ENCODE measurements around the gene IL17F. TPM values are rescaled to one million over a fixed set of nuclear protein-coding genes. Genes with fewer than 3 reads are reported as not detected.

Gene IL17F
- total and polyA plus RNA-seq, 2 experiments from 2014 or later: not detected

DNA sequence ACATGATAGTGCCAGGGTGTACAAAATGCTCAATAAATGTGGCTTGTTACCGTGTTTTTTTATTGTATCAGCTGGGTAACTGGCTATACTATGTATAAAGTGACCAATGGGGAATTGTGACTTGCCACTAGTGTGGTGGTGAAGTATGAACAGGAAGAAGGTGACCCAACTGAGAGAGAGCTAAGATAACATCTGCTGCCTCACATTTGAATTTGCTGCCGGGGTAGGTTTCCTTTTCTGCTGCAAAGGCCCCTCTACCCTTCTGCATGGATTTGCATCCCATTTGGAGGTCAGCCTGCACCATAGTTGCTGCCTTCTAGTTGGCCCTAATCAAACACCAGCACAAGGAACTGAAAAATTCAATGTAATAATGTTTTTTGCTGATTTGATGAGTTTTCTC is 34.1 kb downstream of the IL17F start (continued):
- TF ChIP-seq, protein P1, sequence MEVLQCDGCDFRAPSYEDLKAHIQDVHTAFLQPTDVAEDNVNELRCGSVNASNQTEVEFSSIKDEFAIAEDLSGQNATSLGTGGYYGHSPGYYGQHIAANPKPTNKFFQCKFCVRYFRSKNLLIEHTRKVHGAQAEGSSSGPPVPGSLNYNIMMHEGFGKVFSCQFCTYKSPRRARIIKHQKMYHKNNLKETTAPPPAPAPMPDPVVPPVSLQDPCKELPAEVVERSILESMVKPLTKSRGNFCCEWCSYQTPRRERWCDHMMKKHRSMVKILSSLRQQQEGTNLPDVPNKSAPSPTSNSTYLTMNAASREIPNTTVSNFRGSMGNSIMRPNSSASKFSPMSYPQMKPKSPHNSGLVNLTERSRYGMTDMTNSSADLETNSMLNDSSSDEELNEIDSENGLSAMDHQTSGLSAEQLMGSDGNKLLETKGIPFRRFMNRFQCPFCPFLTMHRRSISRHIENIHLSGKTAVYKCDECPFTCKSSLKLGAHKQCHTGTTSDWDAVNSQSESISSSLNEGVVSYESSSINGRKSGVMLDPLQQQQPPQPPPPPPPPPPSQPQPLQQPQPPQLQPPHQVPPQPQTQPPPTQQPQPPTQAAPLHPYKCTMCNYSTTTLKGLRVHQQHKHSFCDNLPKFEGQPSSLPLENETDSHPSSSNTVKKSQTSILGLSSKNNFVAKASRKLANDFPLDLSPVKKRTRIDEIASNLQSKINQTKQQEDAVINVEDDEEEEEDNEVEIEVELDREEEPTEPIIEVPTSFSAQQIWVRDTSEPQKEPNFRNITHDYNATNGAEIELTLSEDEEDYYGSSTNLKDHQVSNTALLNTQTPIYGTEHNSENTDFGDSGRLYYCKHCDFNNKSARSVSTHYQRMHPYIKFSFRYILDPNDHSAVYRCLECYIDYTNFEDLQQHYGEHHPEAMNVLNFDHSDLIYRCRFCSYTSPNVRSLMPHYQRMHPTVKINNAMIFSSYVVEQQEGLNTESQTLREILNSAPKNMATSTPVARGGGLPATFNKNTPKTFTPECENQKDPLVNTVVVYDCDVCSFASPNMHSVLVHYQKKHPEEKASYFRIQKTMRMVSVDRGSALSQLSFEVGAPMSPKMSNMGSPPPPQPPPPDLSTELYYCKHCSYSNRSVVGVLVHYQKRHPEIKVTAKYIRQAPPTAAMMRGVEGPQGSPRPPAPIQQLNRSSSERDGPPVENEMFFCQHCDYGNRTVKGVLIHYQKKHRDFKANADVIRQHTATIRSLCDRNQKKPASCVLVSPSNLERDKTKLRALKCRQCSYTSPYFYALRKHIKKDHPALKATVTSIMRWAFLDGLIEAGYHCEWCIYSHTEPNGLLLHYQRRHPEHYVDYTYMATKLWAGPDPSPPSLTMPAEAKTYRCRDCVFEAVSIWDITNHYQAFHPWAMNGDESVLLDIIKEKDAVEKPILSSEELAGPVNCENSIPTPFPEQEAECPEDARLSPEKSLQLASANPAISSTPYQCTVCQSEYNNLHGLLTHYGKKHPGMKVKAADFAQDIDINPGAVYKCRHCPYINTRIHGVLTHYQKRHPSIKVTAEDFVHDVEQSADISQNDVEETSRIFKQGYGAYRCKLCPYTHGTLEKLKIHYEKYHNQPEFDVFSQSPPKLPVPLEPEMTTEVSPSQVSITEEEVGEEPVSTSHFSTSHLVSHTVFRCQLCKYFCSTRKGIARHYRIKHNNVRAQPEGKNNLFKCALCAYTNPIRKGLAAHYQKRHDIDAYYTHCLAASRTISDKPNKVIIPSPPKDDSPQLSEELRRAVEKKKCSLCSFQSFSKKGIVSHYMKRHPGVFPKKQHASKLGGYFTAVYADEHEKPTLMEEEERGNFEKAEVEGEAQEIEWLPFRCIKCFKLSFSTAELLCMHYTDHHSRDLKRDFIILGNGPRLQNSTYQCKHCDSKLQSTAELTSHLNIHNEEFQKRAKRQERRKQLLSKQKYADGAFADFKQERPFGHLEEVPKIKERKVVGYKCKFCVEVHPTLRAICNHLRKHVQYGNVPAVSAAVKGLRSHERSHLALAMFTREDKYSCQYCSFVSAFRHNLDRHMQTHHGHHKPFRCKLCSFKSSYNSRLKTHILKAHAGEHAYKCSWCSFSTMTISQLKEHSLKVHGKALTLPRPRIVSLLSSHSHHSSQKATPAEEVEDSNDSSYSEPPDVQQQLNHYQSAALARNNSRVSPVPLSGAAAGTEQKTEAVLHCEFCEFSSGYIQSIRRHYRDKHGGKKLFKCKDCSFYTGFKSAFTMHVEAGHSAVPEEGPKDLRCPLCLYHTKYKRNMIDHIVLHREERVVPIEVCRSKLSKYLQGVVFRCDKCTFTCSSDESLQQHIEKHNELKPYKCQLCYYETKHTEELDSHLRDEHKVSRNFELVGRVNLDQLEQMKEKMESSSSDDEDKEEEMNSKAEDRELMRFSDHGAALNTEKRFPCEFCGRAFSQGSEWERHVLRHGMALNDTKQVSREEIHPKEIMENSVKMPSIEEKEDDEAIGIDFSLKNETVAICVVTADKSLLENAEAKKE (CRISPR knock-in tag; IDR thresholded peaks at IDR 0.05): no peak
- TF ChIP-seq ZNF114 (CRISPR knock-in tag; IDR thresholded peaks at IDR 0.05): no peak

DNA sequence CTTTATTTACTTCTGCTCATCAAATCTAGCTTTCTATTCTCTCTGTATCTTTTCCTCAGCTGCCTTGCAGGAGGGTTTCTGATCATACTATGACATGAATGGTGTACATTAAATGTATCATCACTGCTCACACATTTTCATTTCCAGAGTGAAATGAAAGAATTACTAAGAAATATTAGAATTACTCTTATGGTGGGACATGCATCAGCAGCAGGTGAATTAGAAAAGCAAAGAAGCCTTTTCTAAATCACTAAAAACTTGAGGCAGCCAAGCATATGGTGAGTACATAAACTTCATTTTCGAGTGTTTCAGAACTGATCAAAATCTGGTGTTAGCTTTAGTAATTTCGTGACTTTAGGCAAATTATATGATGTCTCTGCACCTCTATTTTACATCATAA is 34.5 kb downstream of the IL17F start:
- ATAC-seq (no peak), DNase-seq (ENCODE audit: low spot score) (no peak)
- Histone ChIP-seq H3K79me2 (replicated peaks; ENCODE audit: insufficient read depth) (no peaks in the 10 kb centered on the region), H3K4me3 (no peak overlapping the region), H2AFZ (no peak overlapping the region), H3F3A (replicated peaks; ENCODE audit: low read depth) (no peaks in the 10 kb centered on the region), H3K9me2 (ENCODE audit: insufficient read depth) (0 out of 2 replicates have a peak, but pooled peaks cover 6% of the 10 kb centered on the region), H3K27ac (ENCODE audit: low read depth) (no peak overlapping the region), H4K20me1 (replicated peaks; ENCODE audit: insufficient read depth) (no peaks in the 10 kb centered on the region), H3K27me3 (ENCODE audit: insufficient read depth) (no peaks in the 10 kb centered on the region), H3K4me2 (no peak overlapping the region), H3K4me1 (ENCODE audit: insufficient read depth) (0 out of 2 replicates have a peak, but pooled peaks cover 9% of the 10 kb centered on the region), H3K36me3 (ENCODE audit: insufficient read depth) (no peaks in the 10 kb centered on the region; the same call in 1 of the 2 replicates)
- H3K4me3 Mint-ChIP-seq: no peak overlapping the region
- H3K36me3 Mint-ChIP-seq (ENCODE audit: low read depth): no peaks in the 10 kb centered on the region
- peaks cover 8% of the 10 kb centered on the region; the same call in 2 of the 3 replicates for H3K4me1 Mint-ChIP-seq
- H3K27ac Mint-ChIP-seq: no peak overlapping the region
- peaks cover 1% of the 10 kb centered on the region for H3K27me3 Mint-ChIP-seq (ENCODE audit: insufficient read depth, low read depth, poor library complexity)
- H3K9me3 Mint-ChIP-seq: no peaks in the 10 kb centered on the region; the same call in 2 of the 3 replicates
- no peak for TF ChIP-seq CREB1 (CRISPR knock-in tag; IDR thresholded peaks at IDR 0.05; ENCODE audit: low read depth)
- no peak for TF ChIP-seq JUNB (IDR thresholded peaks at IDR 0.05; ENCODE audit: unreplicated experiment)
- TF ChIP-seq STAT1 (IDR thresholded peaks at IDR 0.05; ENCODE audit: unreplicated experiment): no peak
- TF ChIP-seq, protein P2, sequence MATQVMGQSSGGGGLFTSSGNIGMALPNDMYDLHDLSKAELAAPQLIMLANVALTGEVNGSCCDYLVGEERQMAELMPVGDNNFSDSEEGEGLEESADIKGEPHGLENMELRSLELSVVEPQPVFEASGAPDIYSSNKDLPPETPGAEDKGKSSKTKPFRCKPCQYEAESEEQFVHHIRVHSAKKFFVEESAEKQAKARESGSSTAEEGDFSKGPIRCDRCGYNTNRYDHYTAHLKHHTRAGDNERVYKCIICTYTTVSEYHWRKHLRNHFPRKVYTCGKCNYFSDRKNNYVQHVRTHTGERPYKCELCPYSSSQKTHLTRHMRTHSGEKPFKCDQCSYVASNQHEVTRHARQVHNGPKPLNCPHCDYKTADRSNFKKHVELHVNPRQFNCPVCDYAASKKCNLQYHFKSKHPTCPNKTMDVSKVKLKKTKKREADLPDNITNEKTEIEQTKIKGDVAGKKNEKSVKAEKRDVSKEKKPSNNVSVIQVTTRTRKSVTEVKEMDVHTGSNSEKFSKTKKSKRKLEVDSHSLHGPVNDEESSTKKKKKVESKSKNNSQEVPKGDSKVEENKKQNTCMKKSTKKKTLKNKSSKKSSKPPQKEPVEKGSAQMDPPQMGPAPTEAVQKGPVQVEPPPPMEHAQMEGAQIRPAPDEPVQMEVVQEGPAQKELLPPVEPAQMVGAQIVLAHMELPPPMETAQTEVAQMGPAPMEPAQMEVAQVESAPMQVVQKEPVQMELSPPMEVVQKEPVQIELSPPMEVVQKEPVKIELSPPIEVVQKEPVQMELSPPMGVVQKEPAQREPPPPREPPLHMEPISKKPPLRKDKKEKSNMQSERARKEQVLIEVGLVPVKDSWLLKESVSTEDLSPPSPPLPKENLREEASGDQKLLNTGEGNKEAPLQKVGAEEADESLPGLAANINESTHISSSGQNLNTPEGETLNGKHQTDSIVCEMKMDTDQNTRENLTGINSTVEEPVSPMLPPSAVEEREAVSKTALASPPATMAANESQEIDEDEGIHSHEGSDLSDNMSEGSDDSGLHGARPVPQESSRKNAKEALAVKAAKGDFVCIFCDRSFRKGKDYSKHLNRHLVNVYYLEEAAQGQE (IDR thresholded peaks at IDR 0.05; ENCODE audit: unreplicated experiment): no peak
- no peak for TF ChIP-seq EZH2 (IDR thresholded peaks at IDR 0.05; ENCODE audit: low read depth, unreplicated experiment)
- no peak for TF ChIP-seq ZNF114 (CRISPR knock-in tag; IDR thresholded peaks at IDR 0.05)
- TF ChIP-seq EZH2phosphoT487 (IDR thresholded peaks at IDR 0.05; ENCODE audit: unreplicated experiment): no peak
- no peak for TF ChIP-seq NANOG (IDR thresholded peaks at IDR 0.05; ENCODE audit: borderline replicate concordance)
- TF ChIP-seq, protein P3, sequence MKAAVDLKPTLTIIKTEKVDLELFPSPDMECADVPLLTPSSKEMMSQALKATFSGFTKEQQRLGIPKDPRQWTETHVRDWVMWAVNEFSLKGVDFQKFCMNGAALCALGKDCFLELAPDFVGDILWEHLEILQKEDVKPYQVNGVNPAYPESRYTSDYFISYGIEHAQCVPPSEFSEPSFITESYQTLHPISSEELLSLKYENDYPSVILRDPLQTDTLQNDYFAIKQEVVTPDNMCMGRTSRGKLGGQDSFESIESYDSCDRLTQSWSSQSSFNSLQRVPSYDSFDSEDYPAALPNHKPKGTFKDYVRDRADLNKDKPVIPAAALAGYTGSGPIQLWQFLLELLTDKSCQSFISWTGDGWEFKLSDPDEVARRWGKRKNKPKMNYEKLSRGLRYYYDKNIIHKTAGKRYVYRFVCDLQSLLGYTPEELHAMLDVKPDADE (IDR thresholded peaks at IDR 0.05): no peak

All from GM23338 (cell line).